ENCODE data around the gene ABCA13.

GRCh38 chr7:48177271-48177670 lies 6.0 kb downstream of the ABCA13 start:
- TF ChIP-seq, protein P1, sequence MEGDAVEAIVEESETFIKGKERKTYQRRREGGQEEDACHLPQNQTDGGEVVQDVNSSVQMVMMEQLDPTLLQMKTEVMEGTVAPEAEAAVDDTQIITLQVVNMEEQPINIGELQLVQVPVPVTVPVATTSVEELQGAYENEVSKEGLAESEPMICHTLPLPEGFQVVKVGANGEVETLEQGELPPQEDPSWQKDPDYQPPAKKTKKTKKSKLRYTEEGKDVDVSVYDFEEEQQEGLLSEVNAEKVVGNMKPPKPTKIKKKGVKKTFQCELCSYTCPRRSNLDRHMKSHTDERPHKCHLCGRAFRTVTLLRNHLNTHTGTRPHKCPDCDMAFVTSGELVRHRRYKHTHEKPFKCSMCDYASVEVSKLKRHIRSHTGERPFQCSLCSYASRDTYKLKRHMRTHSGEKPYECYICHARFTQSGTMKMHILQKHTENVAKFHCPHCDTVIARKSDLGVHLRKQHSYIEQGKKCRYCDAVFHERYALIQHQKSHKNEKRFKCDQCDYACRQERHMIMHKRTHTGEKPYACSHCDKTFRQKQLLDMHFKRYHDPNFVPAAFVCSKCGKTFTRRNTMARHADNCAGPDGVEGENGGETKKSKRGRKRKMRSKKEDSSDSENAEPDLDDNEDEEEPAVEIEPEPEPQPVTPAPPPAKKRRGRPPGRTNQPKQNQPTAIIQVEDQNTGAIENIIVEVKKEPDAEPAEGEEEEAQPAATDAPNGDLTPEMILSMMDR (conservative IDR thresholded peaks at IDR 0.05; ENCODE audit: low read depth, low read length) = no peak
- no peak for TF ChIP-seq EZH2 (IDR thresholded peaks at IDR 0.05; ENCODE audit: low read length, unreplicated experiment)

Measured in PC-3 (cell line).